Left renal pelvis (tissue), 4 donors: ENCODE data around the gene ARHGAP19. TPM values are rescaled to one million over a fixed set of nuclear protein-coding genes. Genes with fewer than 3 reads are reported as not detected.

ENCODE experiments used
- DNase-seq, 4 donors: peaks; one replicate each; pipeline ENCODE4 v3.0.0-alpha.2; 2013; ENCODE audit warnings: low read depth in 4 of 4, low spot score in 3 of 4
- polyA plus RNA-seq, 4 donors: library from polyadenylated mRNA; unstranded; fragments of 120-200 nt; gene quantifications; one replicate each; pipeline ENCODE4 v1.2.1, GENCODE V29; 2013; ENCODE audit not compliant: insufficient read length in 4 of 4

The ARHGAP19 gene
- polyA plus RNA-seq, 4 donors, result 20.9 to 37.9 (median 31.1) TPM

GRCh38 chr10:97234400-97234799 is 58.0 kb downstream of the ARHGAP19 start:
- DNase-seq, result peak in 1 of 4 donors; percentile 12

- no peak for DNase-seq
These were observed 62.3 kb downstream of the ARHGAP19 start for GRCh38 chr10:97230146-97230545.

GRCh38 chr10:97229322-97230015 is 63.0 kb downstream of the ARHGAP19 start:
- DNase-seq, result no peak

GRCh38 chr10:97228775-97229157 is 63.7 kb downstream of the ARHGAP19 start:
- no peak for DNase-seq

- no peak for DNase-seq
These were observed 64.2 kb downstream of the ARHGAP19 start for GRCh38 chr10:97228130-97228774.

- no peak for DNase-seq
These were observed 66.0 kb downstream of the ARHGAP19 start for GRCh38 chr10:97226398-97226797.

DNA sequence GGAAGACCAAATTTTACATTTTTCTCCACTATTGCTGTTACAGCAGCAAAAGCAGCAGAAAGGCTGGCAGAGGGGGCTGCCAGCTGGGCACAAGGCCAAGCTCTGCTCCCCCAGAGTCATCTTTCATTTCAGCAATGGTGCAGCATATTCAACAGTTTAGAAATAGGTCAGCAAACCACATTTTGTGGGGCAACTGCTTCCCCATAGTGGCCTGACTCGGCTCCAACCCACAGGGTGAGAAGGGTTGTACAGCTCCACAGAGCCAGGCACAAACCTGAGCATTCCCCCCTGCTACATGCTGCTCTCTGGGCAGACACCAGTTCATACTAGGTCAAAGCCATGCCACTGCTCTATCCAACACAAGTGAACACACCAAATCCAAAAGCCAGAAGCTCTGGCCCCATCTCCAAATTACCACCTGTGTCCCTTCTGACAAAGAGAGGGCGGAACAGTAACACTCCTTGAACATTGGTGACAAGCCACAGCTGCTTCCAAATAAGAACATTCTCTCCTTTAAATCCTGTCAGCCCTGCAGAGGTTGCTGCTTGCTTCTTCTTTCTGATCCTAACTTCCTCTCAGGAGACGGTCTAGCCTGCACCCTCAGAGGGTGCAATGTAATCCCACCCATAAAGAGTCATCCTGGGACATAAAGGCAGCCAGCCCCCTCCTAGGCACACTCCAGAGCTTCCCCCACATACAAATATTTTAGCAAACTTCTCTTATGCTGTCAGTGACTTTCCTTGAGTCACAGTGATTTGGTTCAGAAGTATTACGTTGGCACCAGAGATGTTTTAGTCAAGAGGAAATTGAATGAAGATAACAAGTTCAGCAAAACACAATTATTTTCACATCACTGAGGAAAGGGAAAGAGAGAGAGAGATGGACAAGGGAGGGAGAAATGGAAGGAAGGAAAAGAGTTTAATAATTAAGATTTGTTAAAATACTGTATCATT is 67.7 kb downstream of the ARHGAP19 start:
- DNase-seq, result no peak

- DNase-seq, result peak in 3 of 4 donors; percentile 8 to 32 (median 22)
These were observed 70.0 kb downstream of the ARHGAP19 start for GRCh38 chr10:97222326-97222961.

- no peak for DNase-seq
These were observed 72.1 kb downstream of the ARHGAP19 start for GRCh38 chr10:97220355-97220754.

DNA sequence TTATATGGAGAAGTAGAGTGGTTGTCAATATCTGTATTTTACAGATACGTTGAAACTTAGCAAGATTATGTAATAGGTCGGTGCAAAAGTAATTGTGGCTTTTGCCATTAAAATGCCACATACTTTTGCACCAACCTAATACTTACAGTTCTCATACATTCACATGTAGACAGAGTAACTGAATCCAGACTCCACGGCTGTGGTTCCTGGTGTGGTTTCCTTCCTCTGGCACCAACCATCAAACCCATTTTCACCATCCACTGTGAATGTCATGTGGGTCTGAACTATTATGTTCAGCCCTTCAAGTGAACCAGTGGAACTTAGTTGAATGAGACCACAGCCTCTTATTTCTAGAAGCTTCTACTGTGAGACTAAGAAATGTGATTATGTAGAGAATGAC is 75.1 kb downstream of the ARHGAP19 start:
- no peak for DNase-seq

GRCh38 chr10:97215619-97216260 is 76.7 kb downstream of the ARHGAP19 start:
- no peak for DNase-seq

GRCh38 chr10:97213431-97213830 is 79.0 kb downstream of the ARHGAP19 start:
- DNase-seq, result no peak

- no peak for DNase-seq
These were observed 81.2 kb downstream of the ARHGAP19 start for GRCh38 chr10:97211229-97211628.

DNA sequence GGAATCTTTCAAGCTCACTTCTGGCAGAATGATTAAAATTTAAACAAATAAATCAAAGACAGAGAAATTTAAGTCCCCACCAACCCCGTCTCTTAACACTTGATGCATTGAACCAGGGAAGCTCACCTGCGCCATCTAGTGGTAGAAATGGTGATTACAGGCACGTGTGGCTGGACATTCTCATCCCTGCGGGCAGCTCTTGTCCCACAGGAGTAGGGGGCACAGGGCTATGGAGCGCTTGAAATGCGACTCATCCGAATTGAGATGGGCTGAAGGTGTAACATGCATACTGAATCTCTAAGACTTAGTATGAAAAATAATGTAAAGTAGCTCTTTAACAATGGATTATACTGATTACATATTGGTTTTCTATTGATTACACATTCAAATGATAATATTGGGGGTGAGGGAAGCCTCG is 81.9 kb downstream of the ARHGAP19 start:
- DNase-seq, result peak in 2 of 4 donors; percentile 42 to 66

- no peak for DNase-seq
These were observed 84.6 kb downstream of the ARHGAP19 start for GRCh38 chr10:97207756-97208346.

GRCh38 chr10:97207131-97207530 is 85.3 kb downstream of the ARHGAP19 start:
- DNase-seq, result no peak

DNA sequence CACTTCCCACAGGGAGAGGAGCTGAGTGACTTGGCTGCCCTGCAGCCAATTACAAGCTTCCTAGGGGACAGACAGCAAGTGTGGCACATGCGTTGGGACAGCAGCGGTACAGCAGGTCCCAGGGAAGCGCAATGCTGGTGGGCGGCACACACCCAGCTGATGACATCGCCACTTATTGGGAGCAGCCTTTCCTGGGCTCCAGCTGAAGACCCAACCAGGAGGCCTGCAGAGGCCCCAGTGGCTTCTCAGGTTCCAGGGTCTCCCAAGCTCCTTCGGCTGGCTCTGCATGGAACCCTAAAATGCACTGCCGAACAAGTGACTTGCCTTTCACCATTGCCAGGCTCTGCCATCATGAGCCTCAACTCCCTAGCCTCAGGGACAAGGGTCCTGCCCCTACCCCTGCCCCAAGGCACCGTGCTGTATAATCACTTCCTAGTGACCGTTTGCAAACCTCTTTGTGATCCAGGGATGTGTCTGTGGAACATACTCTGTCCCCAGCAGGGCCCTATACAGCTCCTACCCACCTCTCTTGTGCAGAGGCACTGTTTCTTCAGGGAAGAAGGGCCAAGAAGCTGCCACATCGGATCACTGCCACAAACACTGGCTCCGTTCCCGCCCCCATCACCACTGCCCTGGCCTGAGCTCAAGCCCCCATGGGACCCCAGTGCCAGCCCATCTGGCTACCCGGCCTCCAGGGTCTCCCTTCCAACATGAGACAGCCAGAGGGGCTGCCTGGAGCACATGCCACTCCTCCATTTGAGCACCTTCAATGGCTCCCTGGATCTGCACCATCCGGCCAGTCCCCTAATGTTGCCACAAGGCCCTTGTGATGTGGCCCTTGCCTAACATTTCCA is 87.4 kb downstream of the ARHGAP19 start:
- no peak for DNase-seq

- no peak for DNase-seq
These were observed 89.2 kb downstream of the ARHGAP19 start for GRCh38 chr10:97203220-97203619.

DNA sequence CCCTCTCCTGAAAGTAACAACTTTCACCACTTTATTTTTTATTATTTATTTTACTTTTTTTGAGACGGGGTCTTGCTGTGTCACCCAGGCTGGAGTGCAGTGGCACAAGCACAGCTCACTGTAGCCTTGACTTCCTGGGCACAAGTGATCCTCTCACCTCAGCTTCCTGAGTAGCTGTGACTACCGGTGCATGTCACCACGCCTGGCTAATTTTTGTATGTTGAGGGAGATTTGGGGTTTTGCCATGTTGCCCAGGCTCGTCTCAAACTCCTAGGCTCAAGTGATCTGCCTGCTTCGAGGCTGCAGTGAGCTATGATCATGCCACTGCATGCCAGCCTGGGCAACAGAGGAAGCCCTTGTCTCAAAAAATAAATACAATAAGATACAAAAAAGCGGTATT is 91.8 kb downstream of the ARHGAP19 start:
- no peak for DNase-seq
